Fibroblast of villous mesenchyme (primary cell): ENCODE data around the gene PRADC1. TPM values are rescaled to one million over a fixed set of nuclear protein-coding genes. Genes with fewer than 3 reads are reported as not detected.

Experiments
- DNase-seq: peaks from one replicate; pipeline ENCODE4 v3.0.0-alpha.2; 2010; ENCODE audit warnings: low read depth
- H3K4me3 ChIP-seq: 2 replicates; pipeline ENCODE4 v1.5.1; 2011; ENCODE audit warnings: low read depth, mild to moderate bottlenecking, low read length
- total RNA-seq: library from RNA; depleted of rRNA; stranded (reverse); fragments of >200 nt; gene quantifications from 2 replicates; pipeline ENCODE4 v1.2.3, GENCODE V29; 2012
- TF ChIP-seq, protein P1 (sequence below): IDR thresholded peaks from 2 replicates; pipeline ENCODE4 v1.5.1; 2012; ENCODE audit warnings: low read depth, mild to moderate bottlenecking, low read length; ENCODE audit not compliant: insufficient read depth

PRADC1 gene
- total RNA-seq, 1 donor, result 18.1 TPM

DNA sequence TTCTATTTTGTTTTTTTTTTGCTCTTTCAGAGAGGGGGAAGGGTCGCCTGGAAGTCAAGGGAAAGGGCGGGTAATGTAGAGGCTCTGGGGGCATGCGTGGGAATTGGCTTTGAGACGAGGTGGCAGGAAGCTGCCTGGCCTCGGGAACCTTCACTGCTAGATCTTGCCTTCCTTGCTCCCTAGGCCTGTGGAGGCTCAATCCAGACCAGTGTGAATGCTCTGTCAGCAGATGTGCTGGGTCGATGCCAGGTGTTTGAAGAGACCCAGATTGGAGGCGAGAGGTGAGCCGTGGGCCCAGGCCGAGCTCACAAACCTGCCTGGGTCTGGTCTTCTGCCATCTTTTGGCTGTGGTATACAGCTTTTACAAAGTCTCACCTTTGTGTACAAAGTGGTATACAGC lies 16.6 kb upstream of the PRADC1 start:
- TF ChIP-seq, protein P1, sequence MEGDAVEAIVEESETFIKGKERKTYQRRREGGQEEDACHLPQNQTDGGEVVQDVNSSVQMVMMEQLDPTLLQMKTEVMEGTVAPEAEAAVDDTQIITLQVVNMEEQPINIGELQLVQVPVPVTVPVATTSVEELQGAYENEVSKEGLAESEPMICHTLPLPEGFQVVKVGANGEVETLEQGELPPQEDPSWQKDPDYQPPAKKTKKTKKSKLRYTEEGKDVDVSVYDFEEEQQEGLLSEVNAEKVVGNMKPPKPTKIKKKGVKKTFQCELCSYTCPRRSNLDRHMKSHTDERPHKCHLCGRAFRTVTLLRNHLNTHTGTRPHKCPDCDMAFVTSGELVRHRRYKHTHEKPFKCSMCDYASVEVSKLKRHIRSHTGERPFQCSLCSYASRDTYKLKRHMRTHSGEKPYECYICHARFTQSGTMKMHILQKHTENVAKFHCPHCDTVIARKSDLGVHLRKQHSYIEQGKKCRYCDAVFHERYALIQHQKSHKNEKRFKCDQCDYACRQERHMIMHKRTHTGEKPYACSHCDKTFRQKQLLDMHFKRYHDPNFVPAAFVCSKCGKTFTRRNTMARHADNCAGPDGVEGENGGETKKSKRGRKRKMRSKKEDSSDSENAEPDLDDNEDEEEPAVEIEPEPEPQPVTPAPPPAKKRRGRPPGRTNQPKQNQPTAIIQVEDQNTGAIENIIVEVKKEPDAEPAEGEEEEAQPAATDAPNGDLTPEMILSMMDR, result no peak
- no peak for DNase-seq

DNA sequence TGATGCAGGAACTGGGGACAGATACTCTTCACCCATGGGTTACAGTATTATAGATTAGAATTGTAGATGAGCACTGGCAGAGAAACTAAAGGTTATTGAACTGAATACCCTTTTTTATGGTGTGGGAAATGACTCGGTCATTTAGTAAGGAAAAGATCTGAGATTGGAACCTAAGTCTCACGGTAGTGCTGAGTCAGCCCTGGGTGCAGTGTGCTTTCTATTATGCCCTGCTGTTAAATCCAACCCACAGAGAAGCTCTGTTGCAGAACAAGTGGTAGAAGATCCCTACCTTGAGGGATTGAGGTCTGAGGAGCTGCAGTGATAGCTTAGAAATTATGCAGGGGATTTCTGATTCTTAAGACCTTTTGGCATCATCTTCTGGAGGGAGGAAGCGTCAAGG lies 13.8 kb upstream of the PRADC1 start:
- no peak for DNase-seq
- TF ChIP-seq, protein P1, result no peak
- H3K4me3 ChIP-seq, result no peak overlapping the region

More for the DNA sequence above, 16.6 kb upstream of the PRADC1 start:
- H3K4me3 ChIP-seq, result no peak overlapping the region

DNA sequence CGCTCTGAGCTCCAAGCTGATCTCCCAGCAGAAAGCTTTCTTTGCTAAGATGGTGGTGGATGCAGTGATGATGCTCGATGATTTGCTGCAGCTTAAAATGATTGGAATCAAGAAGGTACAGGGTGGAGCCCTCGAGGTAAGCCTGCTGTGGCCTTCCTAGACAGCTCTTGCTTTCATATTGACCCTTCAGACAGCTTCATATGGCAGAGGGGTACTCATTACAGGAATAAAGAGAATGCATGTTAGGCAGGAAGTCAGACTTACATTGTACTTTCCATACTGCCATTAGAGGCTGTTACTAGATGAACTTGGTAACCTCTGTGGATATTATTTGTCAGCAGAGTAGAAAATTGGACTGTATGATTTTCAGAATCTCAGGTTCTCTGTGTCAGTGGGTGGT lies 11.5 kb upstream of the PRADC1 start:
- DNase-seq, result no peak
- TF ChIP-seq, protein P1, result no peak
- H3K4me3 ChIP-seq, result no peak overlapping the region

DNA sequence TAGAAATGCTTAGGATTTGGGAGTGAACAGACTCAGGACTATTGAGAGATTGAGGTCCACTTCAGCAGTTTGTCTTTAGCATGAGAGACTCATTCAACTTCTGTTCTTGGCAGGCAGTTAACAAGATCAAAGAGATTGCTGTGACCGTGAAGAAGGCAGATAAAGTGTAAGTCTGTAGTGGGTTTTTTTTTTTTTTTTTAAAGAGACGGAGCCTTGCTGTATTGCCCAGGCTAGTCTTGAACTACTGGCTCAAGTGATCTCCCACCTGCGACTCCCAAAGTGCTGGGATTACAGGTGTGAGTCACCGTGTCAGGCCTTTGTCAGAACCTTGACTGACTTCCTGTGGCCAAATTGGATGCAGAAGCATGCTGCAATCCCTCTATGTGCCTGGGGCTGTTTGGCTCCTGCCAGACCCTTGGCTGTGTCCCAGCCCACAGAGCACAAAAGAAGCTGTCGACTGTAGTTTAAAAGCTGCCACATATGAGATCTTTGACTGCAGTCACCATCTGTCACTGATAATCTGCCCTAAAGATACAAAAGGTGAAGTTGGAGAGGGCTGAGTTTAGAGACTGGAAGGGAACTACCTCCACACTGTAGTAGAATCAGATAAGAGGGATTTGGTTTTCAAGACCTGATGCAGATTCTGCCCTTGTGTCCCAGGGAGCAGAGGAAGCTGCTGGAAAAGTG lies 11.0 kb upstream of the PRADC1 start:
- peak; percentile 56 for DNase-seq
- H3K4me3 ChIP-seq, result no peak overlapping the region
- TF ChIP-seq, protein P1, result no peak

DNA sequence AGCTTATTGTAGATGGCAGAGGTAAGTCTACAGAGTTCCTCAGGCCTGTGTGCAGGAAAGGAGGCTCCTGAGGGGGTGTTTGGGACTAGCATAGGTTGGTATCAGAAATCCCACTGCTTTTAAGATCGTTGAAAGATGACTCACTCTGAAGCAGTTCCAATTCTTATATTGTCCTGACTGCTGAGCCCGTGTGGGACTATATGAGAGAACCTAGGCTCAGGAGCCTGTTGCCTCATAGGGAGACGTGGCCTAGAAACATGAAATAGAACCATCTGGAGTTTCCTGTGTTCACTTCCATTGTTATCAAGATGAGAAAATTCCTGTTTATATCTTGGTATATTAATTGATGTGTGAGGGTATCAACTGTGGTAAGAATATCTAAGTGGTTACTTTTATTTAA lies 6.7 kb upstream of the PRADC1 start:
- TF ChIP-seq, protein P1, result no peak
- peak; percentile 62 for DNase-seq
- no peak overlapping the region for H3K4me3 ChIP-seq

DNA sequence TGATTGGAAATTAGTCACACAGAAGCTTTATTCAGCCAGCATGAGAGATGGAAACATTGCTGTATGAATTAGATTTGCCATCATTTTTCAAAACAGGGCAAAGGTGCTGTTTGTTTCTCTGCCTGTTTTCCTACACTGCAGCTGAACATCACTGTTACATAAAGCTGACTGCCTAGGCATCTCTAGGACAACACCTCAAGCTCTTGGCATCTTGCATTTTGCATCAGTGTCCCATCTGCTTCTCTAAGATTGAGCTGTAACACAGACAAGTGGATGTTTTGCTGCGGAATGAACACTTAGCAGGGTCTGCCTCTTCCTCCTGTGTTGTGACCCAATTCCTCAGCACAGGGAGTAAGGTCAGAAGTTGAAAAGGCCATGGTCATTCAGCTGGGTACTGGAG lies 5.9 kb upstream of the PRADC1 start:
- DNase-seq, result no peak
- TF ChIP-seq, protein P1, result no peak
- H3K4me3 ChIP-seq, result no peak overlapping the region

DNA sequence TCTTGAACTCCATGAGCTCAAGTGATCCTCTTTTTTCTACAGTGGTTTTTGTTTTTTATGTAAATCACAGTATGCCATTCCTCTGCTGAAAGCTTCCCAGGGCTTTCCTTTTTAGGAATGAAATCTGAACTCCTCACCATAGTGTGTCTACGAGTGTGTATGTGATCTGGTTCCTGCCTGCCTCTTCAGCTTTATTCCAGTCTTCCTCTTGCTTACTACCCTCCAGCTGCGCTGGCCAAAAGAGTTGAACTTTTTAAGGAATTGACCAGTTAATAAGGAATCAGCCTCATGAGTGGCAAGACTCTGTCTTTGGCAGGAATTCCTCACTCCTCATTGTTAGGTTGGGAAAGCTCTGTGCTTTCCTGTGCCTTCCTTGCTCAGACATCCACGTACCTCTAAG lies 5.1 kb upstream of the PRADC1 start:
- TF ChIP-seq, protein P1, result no peak
- DNase-seq, result no peak
- no peak overlapping the region for H3K4me3 ChIP-seq
